Measurements from ENCODE around the gene KLHL26.

The KLHL26 gene

DNA sequence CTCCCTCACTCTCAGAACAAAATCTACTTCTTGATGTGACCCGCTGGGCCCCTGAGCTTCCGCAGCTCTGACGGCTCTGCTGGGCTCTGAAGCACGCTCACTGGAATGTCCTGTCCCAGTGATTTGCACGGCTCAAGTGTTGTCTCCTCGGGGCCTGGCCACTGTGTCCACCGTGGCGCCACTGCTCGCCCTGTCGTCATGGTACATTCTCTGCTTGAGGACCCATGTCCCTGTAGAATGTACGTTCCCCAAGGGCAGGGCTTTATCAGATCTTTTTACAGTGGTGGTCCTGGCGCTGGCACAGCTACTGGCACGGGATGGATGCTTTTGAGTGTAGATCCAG is 12.1 kb downstream of the KLHL26 start:
- no peak for FAIRE-seq

DNA sequence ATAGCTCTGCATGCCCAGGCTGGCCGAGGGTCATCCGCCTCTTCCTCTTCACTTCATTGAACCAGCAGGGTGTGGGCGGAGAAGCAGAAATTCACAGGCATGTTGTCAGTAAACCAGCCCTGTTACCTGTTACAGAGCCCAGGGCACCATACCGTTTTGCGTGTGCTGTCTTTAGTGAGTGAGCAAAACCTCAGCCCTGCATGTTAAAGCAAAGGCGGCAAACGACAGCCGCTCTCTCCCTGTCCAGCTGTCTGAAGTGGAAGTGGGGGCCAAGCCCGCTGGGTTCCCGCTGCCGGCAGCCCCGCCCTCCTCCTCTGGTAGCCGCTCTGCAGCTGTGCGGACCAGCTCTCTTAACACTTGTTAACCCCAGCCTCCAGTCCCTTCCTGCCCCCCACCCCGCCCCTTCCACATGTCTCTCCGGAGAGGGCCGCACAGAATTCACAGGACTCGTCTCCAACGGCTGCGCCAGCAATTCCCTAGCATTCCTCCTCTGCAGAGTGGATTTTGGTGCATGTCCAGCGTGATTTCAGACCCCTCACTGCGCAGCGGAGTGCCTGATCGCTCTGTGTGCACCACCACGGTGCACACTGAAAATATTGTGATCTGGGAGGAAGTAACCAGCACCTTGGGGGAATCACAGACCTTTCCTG is 12.7 kb downstream of the KLHL26 start:
- no peak for FAIRE-seq

DNA sequence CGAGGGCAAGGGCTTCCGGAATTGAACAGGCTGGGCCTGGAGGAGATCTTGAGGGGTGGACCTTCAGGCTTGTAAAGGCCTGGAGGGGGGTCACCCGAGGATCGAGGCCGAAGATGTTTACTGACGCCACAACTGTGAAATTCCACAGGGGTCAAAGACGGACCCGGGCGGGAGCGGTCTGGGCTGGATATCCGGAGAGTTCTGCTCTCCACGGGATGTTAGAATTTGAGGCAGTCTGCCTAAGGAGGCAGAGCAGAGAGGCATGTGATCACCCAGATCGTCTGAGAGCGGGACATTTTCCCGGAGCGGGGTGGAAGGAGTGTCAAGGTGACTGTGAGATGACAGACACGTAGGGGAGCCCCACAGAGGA is 13.2 kb downstream of the KLHL26 start:
- no peak for FAIRE-seq

DNA sequence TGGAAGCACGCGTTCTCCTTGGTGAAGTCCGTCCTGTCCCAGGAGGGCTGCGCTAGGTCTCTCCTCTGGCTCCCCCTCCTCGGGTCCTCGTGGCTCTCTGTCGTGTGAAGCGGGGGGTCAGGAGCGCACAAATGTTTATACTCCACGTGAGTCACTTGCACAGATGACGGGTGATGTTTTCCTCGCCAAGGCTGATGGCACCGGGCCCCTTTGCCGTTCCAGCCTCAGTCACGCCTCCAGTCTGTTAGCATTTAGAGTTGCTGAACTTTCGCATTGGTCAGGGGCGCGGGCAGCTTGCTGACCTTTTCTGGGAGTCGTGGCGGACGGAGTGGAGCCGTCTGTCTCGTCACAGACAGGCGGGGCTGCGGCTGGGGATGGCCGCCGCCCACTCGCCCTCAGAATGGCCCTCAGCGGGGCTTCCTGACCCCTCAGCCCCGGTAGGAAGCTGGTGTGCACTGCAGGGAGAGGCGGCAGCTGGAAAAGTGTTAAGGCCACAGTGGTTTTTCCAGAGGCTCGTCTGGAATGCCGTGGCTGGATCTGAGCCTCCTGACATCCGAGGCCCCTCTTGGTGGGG is 13.7 kb downstream of the KLHL26 start:
- FAIRE-seq = no peak

DNA sequence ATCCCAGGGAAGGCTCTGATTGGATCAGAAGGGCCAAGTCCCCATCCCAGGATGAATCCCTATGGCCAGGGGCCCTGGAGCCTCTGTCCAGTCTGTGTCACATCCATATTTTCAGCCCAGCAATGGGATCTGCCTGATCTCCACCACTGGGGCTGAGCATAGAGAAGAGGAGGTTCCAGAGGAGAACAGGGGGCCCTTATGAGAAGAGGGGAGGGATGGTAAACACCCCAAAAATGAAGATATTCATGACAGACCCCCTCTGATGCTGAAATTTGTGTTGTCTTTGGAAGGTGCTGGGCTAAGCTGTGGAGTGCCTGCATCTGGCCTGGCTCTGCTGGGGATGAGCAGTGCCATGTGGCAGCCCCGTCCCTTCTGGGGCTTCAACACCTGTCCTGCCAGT is 14.5 kb downstream of the KLHL26 start:
- no peak for FAIRE-seq

DNA sequence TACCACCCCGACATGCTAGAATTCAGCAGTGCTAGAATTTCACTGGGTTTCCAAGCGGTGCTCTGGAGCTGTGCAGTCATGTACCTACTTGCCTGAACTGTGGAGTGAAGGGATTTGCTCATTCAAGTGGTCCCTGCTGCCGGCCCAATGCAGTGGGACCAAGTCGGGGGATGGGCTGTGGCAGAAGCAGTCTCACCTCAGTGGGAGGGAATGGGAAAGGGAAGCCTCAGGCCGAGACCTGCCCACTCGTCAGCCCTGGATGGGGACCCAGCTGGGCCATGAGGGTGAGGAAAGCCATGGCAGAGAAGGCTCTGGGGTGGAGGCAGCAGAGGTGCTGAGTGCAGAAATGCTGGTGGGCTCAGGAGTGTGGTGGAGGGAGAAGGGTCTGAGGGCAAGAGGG is 14.9 kb downstream of the KLHL26 start:
- no peak for FAIRE-seq

DNA sequence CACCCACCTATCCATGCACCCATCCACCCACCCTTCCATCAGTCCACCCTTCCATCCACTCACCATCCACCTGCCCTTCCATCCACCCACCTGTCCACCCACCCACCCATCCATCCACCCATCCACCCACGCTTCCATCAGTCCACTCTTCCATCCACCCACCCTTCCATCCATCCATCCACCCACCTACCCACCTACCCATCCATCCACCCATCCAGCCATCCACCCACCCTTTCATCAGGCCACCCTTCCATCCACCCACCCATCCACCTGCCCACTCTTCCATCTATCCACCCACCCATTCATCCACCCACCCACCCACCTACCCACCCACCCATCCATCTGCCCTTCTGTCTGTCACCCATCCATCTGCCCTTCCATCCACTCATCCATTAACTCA is 17.0 kb downstream of the KLHL26 start:
- no peak for FAIRE-seq

DNA sequence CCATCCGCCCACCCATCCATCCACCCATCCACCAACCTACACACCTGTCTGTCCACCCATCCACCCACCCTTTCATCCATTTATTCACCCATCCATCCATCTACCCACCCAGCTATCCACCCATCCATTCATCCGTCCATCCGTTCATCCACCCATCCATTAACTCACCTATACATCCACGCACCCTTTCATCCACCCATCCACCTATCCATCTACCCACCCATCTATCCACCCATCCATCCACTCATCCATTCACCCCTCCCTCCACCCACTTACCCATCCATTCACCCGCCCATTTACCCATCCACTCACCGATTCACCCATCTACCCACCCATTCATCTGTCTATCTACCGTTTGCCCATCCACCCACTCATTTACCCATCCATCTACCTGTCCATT is 17.6 kb downstream of the KLHL26 start:
- FAIRE-seq = no peak

DNA sequence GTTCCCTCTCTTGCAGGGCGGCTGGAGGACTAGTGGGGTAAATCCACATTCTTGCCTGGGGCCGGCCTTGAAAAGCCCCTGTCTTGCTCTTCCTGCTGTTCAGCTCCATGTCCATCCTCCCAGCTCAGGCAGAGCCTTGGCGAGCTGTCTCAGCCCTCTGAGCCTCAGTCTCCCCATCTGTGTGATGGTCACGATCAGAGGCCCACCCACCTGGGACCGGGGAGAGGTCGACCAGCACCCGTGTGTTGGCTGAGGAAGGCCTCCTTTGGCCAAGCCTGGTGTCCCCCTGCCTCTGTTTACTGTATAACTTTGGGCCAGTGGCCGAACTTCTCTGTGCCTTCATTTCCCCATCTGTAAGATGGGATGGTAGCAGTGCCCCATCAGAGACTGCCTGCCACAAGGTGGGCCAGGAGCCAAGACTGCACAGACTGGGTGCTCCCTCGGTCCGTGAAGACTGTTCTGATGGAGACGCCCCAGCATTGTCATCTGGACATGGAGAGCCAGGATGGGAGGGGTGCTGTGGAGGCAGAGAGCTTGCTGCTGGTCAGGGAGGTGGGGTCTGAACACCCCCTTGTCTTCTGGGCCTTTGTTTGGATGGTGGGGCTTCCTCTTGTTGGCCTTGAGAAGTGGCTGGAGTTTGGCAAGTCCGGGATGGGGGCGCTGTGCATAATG is 18.5 kb downstream of the KLHL26 start:
- no peak for FAIRE-seq

DNA sequence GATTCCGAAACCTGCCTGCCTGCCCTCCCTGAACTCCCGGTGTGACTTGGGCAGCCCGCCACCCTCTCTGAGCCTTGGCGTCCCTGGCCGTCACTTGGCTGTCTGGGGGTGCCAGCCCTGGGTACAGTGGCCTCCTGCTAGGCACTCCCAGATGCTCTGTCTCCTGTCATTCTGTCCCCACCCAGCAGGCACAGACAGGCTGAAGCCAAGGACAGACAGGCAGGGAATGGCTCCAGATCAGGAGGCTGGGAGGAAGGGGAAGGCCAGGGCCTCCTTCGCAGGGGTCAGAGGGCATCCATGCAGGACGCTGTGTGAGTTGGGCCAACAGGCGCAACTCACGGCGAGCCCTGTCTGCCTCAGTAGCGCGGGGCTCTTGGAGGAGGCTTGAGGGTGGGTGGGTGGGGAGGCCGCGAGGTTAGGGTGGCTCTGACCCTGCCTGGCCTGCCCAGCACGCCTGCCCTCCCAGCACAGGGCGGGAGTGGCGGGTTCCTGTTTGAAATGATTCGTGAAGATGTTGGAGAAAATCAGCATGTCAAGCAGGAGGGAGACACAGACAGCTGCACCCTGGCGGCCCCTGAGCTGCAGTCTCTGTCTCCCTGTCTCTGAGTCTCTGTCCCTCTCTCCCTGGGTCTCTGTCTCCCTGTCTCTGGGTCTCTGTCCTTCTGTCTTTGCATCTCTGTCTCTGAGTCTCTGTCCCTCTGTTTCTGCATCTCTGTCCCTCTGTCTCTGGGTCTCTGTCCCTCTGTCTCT is 19.7 kb downstream of the KLHL26 start:
- FAIRE-seq = no peak

DNA sequence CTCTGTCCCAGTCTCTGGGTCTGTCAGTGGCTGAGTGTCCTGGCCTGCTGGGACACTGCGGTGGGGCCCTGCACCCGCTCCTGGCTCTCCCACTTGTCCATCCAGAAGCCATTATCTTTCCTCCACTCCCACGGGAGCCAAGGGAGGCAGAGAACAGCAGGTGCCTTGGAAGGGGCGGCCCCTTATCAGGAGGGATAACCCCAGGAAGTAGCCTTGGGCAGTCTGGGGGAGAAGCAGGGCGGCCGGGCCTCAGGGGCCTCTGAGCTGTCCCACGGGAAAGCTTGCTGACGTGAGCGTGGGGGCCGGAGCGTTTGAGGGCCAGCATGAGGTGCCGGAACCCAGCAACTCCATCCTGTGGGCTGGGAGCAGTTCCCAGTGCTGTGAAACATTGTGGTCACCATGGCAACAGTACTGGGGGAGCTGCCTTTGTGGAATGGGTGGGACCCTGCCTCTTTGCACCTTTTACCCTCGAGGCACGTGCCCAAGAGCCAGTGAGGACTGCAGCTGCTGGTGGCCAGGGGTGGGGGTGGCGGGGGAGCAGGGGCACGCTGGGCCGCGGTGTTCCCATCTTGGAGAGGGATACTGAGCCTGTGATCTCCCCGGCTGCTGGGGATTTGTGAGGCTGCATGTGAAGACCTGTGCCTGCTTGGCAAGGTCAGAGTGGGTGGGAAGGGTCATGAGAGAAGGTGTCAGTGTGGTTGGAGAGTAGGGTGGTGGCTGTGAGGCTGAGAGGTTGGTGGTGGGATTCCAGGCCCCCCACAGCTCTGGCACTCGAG is 20.9 kb downstream of the KLHL26 start:
- FAIRE-seq = no peak

DNA sequence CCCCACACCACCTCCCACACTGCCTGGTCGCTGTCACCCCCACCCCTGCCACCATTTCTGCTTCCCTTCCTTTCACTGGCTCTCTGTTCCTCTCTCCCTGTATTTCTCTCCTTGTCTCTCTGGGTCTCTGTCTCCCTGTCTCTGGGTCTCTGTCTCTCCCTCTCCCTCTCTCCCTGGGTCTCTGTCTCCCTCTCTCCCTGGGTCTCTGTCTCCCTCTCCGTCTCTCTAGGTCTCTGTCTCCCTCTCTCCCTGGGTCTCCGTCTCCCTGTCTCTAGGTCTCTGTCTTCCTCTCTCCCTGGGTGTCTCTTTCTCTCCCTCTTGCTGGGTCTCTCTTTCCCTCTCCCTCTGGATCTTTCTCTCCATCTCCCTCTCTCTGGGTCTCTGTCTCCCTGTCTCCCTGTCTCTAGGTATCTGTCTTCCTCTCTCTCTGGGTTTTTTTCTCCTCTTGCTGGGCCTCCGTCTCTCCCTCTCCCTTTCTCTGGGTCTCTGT is 21.6 kb downstream of the KLHL26 start:
- no peak for FAIRE-seq

DNA sequence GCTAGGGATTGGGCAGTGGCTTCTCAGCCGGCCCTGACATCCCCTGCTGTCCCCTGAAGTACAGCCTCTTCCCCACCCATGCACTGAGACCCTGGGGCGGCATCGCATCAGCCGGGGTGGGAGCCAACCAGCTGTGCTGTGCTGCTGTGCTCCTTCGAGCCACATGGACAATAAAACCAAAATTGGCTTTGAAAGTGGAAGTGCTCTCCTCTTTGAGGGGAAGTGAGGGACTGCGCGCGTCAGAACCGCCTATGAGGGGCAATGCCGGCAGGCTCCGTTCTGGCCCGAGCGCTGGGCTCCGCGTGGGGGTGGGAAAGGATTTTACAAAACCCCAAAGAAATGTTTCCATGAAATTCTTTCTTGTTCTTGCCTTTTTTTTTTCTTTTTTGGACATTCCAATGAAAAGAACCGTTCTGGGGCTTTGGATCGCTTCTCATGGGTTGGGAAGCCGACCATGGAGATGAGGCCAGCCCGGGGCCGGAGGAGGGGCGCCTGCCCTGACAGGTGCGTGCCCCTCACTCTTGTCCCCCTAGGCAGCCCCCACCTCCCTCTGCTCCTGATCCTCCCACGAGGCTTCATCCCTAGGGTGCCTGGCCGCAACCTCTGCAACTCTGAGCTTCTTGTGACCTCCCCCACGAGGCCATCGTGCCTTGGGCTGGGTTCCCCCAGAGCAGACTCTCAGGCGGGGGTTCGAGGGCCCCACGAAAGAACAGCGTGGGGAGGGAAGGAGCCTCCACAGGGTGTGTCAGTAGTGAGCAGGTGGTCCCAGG is 22.6 kb downstream of the KLHL26 start:
- no peak for FAIRE-seq

DNA sequence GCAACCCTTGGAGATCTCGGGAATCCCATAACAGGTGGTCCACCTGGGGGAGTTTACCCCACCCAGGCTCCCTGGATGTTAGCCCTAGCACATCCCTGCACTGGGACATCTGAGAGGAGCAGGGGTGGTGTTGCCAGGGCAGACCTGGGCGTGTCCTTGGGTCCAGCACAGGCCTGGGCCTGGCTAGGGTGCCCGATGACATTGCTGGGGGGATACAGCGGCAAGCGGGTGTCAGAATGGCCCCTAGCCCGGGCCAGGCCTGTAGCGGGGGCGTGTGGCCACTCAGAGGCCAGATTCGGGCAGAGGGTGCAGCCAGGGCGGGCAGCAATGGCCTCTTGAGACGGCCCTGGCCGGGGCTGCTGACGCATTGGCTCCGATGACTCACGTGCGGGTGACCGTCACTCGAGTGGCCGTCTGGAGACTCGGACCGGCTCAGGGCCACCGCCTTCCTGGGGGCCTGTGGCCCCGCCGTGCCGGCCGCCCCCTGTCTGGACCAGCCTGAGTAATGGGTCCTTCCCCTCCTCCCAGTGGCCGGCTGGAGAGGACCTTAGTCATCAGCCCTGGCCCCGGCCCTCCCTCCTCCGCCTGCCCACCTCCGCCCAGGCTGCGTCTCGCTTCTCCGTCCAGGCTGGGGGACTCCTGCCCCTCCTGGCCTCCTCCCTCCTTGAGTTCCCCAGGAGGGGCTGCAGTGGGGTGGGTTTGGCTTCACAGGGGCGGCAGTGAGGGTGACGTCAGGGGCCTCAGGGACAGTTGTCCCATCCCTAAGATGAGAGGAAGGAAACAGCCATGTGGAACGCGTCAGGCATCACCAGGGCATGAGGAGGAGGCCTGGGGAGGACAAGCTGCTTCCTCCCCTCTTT is 23.5 kb downstream of the KLHL26 start:
- FAIRE-seq = no peak

DNA sequence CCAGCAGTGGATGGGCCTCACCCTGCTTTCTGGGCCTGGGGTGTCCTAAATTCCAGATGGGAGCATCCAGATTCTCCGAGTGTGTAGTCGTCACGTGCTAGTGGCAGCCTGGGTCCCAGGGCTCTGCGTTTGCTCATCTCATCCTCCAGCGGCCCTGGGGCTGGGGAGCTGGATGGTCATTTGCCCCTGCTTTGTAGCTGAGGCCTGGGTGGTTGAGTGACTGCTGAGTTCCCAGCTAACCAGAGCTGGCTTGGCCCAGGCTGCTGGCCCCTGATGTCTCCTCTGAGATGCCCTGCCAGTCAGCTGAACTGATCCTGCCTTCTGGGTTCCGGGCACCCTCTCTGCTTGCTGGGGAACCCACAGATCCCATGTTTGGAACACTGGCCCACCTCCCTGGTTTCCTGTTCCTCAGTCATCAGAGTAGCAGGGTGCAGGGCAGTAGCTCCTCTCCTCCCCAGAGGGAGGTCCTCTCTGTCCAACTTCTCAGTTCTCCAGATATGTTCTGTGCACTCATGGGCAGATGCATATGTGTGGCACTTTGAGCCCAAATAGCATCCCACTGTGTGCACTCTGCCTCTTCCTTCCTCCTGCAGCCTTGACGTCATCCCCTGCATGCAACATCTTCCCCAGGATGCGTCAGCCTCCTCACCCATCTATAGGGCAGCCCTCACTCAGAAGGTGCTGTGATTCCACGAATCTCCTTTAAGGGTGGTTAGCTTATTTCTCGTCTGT is 24.3 kb downstream of the KLHL26 start:
- FAIRE-seq = no peak

DNA sequence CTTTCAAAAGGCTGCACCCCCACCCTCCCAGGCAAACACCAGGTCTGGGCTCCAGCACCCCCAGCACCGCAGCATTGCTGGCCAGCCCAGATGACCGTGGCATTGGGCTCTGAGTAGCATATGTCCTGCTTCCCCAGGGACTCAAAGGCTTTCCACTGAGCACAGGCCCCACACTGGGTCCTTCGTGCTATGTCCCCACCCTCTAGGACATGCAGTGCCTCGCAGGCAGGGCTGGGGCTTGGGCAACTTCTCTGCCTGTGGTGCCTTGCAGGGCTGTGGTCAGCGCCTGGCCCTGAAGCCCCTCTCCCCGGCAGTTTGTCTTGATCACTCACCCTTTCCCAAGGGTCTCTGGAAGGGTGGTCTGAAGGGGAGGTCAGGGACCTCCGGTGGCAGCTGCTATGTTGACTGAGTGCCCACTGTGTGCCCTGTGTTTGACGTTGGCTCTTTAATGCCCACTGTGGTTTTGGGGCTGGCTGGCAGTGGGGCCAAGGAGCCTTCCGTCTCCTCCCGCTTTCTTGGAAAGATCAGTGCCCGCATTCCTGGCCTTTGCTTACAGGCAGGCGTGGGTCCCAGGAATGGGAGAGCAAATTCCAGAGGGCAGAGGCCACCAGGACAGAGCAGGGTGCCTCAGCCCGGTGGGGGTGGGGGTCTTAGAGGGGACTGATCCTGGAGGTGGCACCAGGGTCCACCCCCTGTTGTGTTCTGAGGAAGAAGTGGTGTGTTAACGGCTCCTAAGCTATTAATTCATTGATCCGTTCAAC is 26.3 kb downstream of the KLHL26 start:
- FAIRE-seq = no peak

DNA sequence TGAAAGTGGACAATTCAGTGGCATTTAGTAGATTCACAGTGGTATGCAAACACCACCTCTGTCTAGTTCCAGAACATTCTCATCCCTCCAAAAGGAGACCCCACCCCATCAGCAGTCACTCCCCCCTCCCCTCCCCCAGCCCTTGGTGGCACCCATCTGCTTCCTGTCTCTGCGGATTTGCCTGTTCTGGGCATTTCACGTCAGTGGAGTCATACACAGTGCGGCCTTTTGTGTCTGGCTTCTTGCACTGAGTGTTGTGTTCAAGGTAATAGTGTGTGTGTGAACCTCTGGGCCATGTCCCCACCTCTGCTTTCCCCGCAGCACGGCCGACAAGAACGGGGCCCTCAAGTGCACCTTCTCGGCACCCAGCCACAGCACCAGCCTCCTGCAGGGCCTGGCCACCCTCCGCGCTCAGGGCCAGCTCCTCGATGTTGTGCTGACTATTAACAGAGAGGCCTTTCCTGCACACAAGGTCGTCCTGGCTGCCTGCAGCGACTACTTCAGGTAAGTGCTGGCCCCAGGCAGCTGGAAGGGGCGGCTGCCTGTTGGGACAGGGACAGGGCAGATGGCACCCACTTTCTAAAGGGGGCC is 27.2 kb downstream of the KLHL26 start:
- no peak for FAIRE-seq

DNA sequence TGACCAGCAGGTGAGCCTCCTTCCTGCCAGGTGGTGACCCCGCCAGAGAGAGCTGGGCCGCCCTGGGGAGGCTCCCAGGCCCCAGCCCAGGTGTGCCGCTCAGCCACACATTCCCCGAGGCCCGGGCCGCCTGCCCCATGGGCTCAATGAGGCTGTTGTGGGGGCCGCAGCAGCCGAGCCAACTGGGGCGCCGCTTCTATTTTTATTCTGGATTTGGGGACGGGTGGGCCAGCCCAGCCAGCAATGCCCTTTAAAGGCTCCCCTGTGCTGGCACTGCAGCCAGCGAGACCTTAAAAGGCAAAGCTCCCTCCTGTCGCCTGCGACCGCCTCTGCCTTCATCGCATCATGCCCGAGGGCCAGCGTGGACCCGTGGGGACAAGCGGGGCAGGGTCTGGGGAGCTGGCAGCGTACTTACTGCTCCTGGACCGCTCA is 29.0 kb downstream of the KLHL26 start:
- FAIRE-seq = no peak

DNA sequence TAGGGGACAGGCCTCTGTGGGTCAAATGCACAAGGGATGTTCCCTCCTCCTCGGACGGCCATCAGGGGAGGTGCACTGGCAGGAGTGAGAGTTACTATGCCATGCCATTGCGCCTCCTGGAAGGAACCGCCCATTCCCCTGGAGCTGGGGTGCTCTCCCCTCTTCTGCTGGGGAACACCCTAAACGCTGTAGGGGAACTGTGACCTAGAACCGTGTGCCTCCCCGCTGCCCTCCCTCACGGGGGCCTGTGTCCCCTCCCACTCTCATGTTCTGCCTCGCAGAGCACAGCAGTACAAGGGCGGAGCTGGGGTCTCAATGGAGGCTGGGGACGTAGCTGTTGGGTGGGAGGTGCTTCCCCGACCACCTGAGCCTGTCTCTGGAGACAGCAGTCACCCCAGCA is 29.5 kb downstream of the KLHL26 start:
- no peak for FAIRE-seq

Data from islet of Langerhans (tissue), 1 donor.